HFF-Myc (cell line): ENCODE data around the gene SPEN.

Experiments used
- DNase-seq: peaks from one replicate; pipeline ENCODE4 v3.0.0-alpha.2; 2011; ENCODE audit warnings: low read depth; ENCODE audit errors: extremely low read depth
- H3K4me3 ChIP-seq: replicated peaks from 2 replicates; pipeline ENCODE4 v1.5.1; 2011; ENCODE audit warnings: low read depth, mild to moderate bottlenecking, control low read depth, low read length
- TF ChIP-seq, protein P1 (sequence below): IDR thresholded peaks from 2 replicates; pipeline ENCODE4 v1.5.1; 2012; ENCODE audit warnings: mild to moderate bottlenecking, low read depth, low read length, control low read depth; ENCODE audit errors: missing control alignments

Gene SPEN

DNA sequence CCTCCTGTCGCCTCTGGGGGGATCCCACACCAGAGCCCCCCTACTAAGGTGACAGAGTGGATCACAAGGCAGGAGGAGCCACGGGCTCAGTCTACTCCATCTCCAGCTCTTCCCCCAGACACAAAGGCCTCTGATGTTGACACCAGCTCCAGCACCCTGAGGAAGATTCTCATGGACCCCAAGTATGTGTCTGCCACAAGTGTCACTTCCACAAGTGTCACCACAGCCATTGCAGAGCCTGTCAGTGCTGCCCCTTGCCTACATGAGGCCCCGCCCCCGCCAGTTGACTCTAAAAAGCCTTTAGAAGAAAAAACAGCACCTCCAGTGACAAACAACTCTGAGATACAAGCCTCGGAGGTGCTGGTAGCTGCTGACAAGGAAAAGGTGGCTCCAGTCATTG is 86.2 kb downstream of the SPEN start:
- no peak for DNase-seq
- H3K4me3 ChIP-seq: no peak overlapping the region
- TF ChIP-seq, protein P1, sequence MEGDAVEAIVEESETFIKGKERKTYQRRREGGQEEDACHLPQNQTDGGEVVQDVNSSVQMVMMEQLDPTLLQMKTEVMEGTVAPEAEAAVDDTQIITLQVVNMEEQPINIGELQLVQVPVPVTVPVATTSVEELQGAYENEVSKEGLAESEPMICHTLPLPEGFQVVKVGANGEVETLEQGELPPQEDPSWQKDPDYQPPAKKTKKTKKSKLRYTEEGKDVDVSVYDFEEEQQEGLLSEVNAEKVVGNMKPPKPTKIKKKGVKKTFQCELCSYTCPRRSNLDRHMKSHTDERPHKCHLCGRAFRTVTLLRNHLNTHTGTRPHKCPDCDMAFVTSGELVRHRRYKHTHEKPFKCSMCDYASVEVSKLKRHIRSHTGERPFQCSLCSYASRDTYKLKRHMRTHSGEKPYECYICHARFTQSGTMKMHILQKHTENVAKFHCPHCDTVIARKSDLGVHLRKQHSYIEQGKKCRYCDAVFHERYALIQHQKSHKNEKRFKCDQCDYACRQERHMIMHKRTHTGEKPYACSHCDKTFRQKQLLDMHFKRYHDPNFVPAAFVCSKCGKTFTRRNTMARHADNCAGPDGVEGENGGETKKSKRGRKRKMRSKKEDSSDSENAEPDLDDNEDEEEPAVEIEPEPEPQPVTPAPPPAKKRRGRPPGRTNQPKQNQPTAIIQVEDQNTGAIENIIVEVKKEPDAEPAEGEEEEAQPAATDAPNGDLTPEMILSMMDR: no peak

GRCh38 chr1:15934211-15935055 is 86.9 kb downstream of the SPEN start:
- DNase-seq: no peak
- TF ChIP-seq, protein P1: no peak
- no peak overlapping the region for H3K4me3 ChIP-seq

DNA sequence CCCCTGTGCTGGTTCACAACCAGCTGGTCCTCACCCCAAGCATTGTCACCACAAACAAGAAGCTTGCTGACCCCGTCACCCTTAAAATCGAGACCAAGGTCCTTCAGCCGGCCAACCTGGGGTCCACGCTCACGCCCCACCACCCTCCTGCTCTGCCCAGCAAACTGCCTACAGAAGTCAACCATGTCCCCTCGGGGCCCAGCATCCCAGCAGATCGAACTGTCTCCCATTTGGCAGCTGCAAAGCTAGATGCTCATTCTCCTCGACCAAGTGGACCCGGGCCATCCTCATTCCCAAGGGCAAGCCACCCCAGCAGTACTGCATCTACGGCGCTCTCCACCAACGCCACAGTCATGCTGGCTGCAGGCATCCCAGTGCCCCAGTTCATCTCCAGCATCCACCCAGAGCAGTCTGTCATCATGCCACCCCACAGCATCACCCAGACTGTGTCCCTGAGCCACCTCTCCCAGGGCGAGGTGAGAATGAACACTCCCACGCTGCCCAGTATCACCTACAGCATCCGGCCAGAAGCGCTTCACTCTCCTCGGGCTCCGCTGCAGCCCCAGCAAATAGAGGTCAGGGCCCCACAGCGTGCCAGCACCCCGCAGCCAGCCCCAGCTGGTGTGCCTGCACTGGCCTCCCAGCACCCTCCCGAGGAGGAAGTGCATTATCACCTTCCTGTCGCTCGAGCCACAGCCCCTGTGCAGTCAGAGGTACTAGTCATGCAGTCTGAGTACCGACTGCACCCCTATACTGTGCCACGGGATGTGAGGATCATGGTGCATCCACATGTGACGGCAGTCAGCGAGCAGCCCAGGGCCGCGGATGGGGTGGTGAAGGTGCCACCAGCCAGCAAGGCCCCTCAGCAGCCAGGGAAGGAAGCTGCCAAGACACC is 87.8 kb downstream of the SPEN start:
- no peak overlapping the region for H3K4me3 ChIP-seq
- TF ChIP-seq, protein P1: no peak
- DNase-seq: no peak

DNA sequence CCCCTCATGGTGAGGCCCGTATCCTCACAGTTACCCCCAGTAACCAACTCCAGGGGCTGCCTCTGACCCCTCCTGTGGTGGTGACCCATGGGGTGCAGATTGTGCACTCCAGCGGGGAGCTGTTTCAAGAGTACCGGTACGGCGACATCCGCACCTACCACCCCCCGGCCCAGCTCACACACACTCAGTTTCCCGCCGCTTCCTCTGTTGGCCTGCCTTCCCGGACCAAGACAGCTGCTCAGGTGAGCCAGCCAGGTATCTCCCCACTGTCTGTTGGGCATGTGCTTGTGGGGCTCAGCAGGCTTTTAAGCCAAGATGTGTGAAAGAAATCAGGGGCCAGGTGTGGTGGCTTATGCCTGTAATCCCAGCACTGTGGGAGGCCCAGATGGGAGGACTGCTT is 88.5 kb downstream of the SPEN start:
- TF ChIP-seq, protein P1: no peak
- DNase-seq: no peak
- no peak overlapping the region for H3K4me3 ChIP-seq

GRCh38 chr1:15937146-15937545 is 89.6 kb downstream of the SPEN start:
- DNase-seq: no peak
- no peak overlapping the region for H3K4me3 ChIP-seq
- TF ChIP-seq, protein P1: no peak

DNA sequence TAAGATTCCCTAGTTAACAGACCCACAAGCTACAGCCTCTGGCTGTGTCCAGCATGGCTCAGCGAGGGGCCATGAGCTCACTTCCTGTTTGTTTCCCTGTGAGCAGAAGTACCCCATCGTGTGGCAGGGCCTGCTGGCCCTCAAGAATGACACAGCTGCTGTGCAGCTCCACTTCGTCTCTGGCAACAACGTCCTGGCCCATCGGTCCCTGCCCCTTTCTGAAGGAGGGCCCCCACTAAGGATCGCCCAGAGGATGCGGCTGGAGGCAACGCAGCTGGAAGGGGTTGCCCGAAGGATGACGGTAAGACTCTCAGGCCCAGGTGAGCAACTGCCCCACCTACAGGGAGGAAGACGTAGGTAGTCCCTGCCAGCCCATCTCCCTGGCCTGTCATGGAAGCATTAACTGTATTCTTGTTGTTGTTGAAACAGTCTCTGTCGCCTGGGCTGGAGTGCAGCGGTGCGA is 90.2 kb downstream of the SPEN start:
- no peak for DNase-seq

More for the DNA sequence above, 90.2 kb downstream of the SPEN start:
- TF ChIP-seq, protein P1: peak; percentile 19
- H3K4me3 ChIP-seq: no peak overlapping the region
